Panc1 (cell line): ENCODE results near the gene CDH3. TPM values are rescaled to one million over a fixed set of nuclear protein-coding genes. Genes with fewer than 3 reads are reported as not detected.
A peak's percentile ranks its signal among the peaks of the same experiment; 100 is the strongest.

ENCODE experiments used
- ATAC-seq: fragments of 200-7000 bp; cut with Tn5 transposase; 2 replicates; pipeline ENCODE4 v1.9.1; 2020; ENCODE audit warnings: mild to moderate bottlenecking, moderate library complexity
- BruUV-seq: library from RNA; stranded (reverse); fragments of 400-500 nt; replicated peaks from 2 replicates; lab custom pipeline; 2021; lab: Mats Ljungman, UMichigan
- CTCF ChIA-PET: fragments of 300-600 bp; sonication (Branson Sonifier 250); formaldehyde crosslinking; loops from one replicate; lab custom pipeline; 2022; ENCODE audit warnings: antibody characterized with exemption; lab: Charles Lee
- POLR2A ChIA-PET: fragments of 300-600 bp; sonication (Branson Sonifier 250); formaldehyde crosslinking; loops from one replicate; lab custom pipeline; 2022; ENCODE audit warnings: antibody characterized with exemption; lab: Charles Lee
- DNase-seq: peaks from one replicate; pipeline ENCODE4 v3.0.0-alpha.2; 2010; ENCODE audit warnings: low read depth, low spot score
- H3K27ac ChIP-seq: 2 replicates; pipeline ENCODE4 v1.5.1; 2011; ENCODE audit warnings: mild to moderate bottlenecking, low read length, inconsistent platforms
- H3K27me3 ChIP-seq: fragments of 200-500 bp; sonication (Bioruptor generic); 2 replicates; pipeline ENCODE4 v1.6.0; 2014; ENCODE audit warnings: low read length, inconsistent platforms; ENCODE audit not compliant: control insufficient read depth, insufficient read depth
- H3K36me3 ChIP-seq: fragments of 200-500 bp; sonication (Bioruptor generic); 2 replicates; pipeline ENCODE4 v1.5.1; 2014; ENCODE audit warnings: inconsistent platforms, mild to moderate bottlenecking, low read length, moderate library complexity; ENCODE audit not compliant: control insufficient read depth, insufficient read depth
- H3K4me1 ChIP-seq: 2 replicates; pipeline ENCODE4 v1.5.1; 2011; ENCODE audit warnings: inconsistent platforms, mild to moderate bottlenecking, low read length, moderate library complexity; ENCODE audit not compliant: control insufficient read depth, insufficient read depth
- H3K4me3 ChIP-seq, 2 experiments: 2 replicates each; pipeline ENCODE4 v1.5.1; 2011 to 2012; ENCODE audit warnings: low read depth in 2 of 2, low read length in 2 of 2, mild to moderate bottlenecking in 2 of 2, inconsistent platforms in 1 of 2, moderate library complexity in 1 of 2
- H3K9me3 ChIP-seq: fragments of 200-500 bp; sonication (Bioruptor generic); 2 replicates; pipeline ENCODE4 v1.5.1; 2014; ENCODE audit warnings: low read depth, mild to moderate bottlenecking, inconsistent platforms, low read length, moderate library complexity; ENCODE audit not compliant: control insufficient read depth, insufficient read depth
- CTCF ChIP-seq: fragments of 450-650 bp; IDR thresholded peaks from 2 replicates; pipeline ENCODE4 v1.5.1; 2017; ENCODE audit warnings: mild to moderate bottlenecking
- POLR2AphosphoS5 ChIP-seq: IDR thresholded peaks from 2 replicates; pipeline ENCODE4 v1.6.1; 2012; ENCODE audit warnings: mild to moderate bottlenecking, low read depth, low read length, moderate library complexity
- SIN3A ChIP-seq: IDR thresholded peaks from 2 replicates; pipeline ENCODE4 v1.6.1; 2012; ENCODE audit warnings: low read depth, mild to moderate bottlenecking, low read length, moderate library complexity, borderline replicate concordance; ENCODE audit not compliant: insufficient read depth
- TCF7L2 ChIP-seq: IDR thresholded peaks from 2 replicates; pipeline ENCODE4 v1.6.1; 2011; ENCODE audit warnings: mild to moderate bottlenecking, low read depth, low read length, inconsistent platforms
- in situ Hi-C: cut with HindIII; loops from 2 replicates; pipeline ENCODE4 v1.10.0; 2016; ENCODE audit warnings: low sequenced_read_pairs, low pct_unique_long_range_greater_than_20kb
- intact Hi-C: fragments of 100-400 bp; cut with micrococcal nuclease; formaldehyde crosslinking; loops from one replicate; pipeline ENCODE4 v1.10.0; 2022; ENCODE audit not compliant: unreplicated experiment
- total RNA-seq: library from RNA; stranded (reverse); gene quantifications from one replicate; pipeline ENCODE4 v1.2.1, GENCODE V29; 2021; ENCODE audit not compliant: unreplicated experiment
- TF ChIP-seq, protein P1 (sequence below), 2 experiments: IDR thresholded peaks; 2 replicates each; pipeline ENCODE4 v1.6.1; 2011 to 2012; ENCODE audit warnings: low read depth in 2 of 2, control low read depth in 1 of 2, low read length in 1 of 2, mild to moderate bottlenecking in 1 of 2, moderate library complexity in 1 of 2; ENCODE audit not compliant: insufficient read depth in 1 of 2

Gene CDH3
- total RNA-seq, 1 experiment from 2014 or later = 16.7 TPM

DNA sequence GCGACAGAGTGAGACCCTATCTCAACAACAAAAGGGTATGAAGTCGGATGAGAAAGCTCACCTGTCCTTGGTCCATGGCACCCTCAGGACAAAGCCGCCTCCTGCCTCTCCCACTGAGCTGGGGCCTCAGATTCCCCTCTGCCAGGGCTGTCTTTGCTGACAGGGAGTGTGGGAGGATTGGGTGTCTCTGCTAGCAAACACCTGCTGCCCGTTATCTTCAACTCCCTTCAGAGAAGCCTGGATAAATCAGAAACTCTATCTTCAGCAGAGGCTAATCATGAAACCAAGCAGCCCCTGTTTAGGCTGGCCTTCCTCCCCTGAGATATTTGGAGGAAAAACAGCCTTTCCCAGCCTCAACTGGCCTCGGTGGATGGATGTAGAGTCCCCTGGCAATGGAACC is 55.7 kb downstream of the CDH3 start:
- Histone ChIP-seq H3K9me3 (no peaks in the 10 kb centered on the region), H3K27me3 (no peaks in the 10 kb centered on the region), H3K4me1 (no peaks in the 10 kb centered on the region), H3K27ac (no peak overlapping the region), H3K36me3 (no peaks in the 10 kb centered on the region), H3K4me3 (no peak overlapping the region)
- POLR2A ChIA-PET = no interaction called here
- in situ Hi-C loops (no loop called here), intact Hi-C loops (loop anchor here (5.0 to 10.0 kb wide), 2 partner anchors 101 to 176 kb away; no protein-coding TSS in a partner anchor)
- TF ChIP-seq SIN3A (no peak), CTCF (no peak), POLR2AphosphoS5 (no peak), TCF7L2 (no peak)
- TF ChIP-seq, protein P1, sequence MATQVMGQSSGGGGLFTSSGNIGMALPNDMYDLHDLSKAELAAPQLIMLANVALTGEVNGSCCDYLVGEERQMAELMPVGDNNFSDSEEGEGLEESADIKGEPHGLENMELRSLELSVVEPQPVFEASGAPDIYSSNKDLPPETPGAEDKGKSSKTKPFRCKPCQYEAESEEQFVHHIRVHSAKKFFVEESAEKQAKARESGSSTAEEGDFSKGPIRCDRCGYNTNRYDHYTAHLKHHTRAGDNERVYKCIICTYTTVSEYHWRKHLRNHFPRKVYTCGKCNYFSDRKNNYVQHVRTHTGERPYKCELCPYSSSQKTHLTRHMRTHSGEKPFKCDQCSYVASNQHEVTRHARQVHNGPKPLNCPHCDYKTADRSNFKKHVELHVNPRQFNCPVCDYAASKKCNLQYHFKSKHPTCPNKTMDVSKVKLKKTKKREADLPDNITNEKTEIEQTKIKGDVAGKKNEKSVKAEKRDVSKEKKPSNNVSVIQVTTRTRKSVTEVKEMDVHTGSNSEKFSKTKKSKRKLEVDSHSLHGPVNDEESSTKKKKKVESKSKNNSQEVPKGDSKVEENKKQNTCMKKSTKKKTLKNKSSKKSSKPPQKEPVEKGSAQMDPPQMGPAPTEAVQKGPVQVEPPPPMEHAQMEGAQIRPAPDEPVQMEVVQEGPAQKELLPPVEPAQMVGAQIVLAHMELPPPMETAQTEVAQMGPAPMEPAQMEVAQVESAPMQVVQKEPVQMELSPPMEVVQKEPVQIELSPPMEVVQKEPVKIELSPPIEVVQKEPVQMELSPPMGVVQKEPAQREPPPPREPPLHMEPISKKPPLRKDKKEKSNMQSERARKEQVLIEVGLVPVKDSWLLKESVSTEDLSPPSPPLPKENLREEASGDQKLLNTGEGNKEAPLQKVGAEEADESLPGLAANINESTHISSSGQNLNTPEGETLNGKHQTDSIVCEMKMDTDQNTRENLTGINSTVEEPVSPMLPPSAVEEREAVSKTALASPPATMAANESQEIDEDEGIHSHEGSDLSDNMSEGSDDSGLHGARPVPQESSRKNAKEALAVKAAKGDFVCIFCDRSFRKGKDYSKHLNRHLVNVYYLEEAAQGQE (IDR thresholded peaks at IDR 0.05; ENCODE audit: insufficient read depth in 1 of 2, low read depth in 2 of 2, low read length in 1 of 2) = no peak
- BruUV-seq = no TSS peak
- no peak for DNase-seq
- CTCF ChIA-PET = no interaction called here
- no peak for ATAC-seq

GRCh38 chr16:68704232-68704867 is 59.2 kb downstream of the CDH3 start:
- peak; percentile 58 for DNase-seq
- TF ChIP-seq POLR2AphosphoS5 (no peak), TCF7L2 (no peak), SIN3A (no peak), CTCF (peak; percentile 85)
- TF ChIP-seq, protein P1 (IDR thresholded peaks at IDR 0.05; ENCODE audit: insufficient read depth in 1 of 2, low read depth in 2 of 2, low read length in 1 of 2) = no peak
- intact Hi-C loops (loop anchor here (5.0 to 10.0 kb wide), 2 partner anchors 98 to 180 kb away; no protein-coding TSS in a partner anchor), in situ Hi-C loops (no loop called here)
- Histone ChIP-seq H3K27me3 (no peaks in the 10 kb centered on the region), H3K36me3 (no peaks in the 10 kb centered on the region), H3K27ac (no peak overlapping the region), H3K4me1 (peaks cover 5% of the 10 kb centered on the region), H3K9me3 (no peaks in the 10 kb centered on the region), H3K4me3 (no peak overlapping the region)
- CTCF ChIA-PET = interaction anchor here (0.5 to 0.7 kb wide), 2 partner anchors 14 to 16 kb away, joined by 3 to 4 read pairs; no protein-coding TSS in a partner anchor
- BruUV-seq = no TSS peak
- peak; percentile 95 for ATAC-seq
- POLR2A ChIA-PET = no interaction called here
